Measurements from ENCODE around the gene CHMP4A. TPM values are rescaled to one million over a fixed set of nuclear protein-coding genes. Genes with fewer than 3 reads are reported as not detected.
A peak's percentile ranks its signal among the peaks of the same experiment; 100 is the strongest.

Gene CHMP4A
- total and polyA plus RNA-seq, 2 of the 13 experiments (the other 11 are each of a cell fraction or from before 2014, with no cell fraction given): 83.6 to 113 TPM

DNA sequence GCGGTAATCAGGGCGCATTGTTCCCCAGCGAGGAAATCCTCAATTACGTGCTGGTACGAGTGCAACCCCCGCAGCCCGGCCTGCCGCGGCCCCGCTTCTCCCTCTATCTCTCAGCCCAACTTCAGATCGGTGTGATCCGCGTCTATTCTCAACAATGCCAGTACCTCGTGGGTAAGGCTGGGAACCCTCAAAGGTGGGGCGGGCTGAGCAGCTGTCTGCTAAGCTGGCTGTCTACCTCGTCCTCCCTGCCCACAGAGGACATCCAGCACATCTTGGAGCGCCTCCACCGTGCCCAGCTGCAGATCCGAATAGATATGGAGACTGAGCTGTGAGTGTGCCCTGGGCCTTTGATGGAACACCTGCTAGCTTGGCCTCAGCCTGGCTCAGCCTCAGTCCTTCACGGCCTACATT lies 40.4 kb downstream of the CHMP4A start (continued):
- no peak for TF ChIP-seq CCAR2 (optimal IDR thresholded peaks at IDR 0.05; ENCODE audit: low read depth, low read length)
- TF ChIP-seq ZFP1 (CRISPR knock-in tag; IDR thresholded peaks at IDR 0.05): no peak
- TF ChIP-seq ZNF143 (CRISPR knock-in tag; IDR thresholded peaks at IDR 0.05): no peak
- TF ChIP-seq, protein P1, sequence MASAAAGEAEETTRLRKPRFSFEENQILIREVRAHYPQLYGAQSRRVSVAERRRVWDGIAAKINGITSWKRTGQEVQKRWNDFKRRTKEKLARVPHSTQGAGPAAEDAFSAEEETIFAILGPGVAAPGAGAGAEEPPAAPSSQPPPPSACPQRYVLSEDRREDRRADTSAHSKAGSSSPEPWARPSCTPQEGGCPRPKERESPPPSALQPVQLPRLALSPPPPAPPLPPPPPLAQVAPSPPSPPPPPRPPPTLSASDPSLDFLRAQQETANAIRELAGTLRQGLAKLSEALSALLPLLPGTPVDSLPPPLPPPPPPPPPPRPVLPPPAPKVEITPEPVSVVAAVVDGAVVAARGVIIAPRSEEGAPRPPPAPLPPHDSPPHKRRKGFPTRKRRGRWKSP (CRISPR knock-in tag; IDR thresholded peaks at IDR 0.05): no peak
- TF ChIP-seq RAD21 (CRISPR knock-in tag; IDR thresholded peaks at IDR 0.05): no peak
- TF ChIP-seq RFX1 (IDR thresholded peaks at IDR 0.05): no peak
- TF ChIP-seq AGO1 (IDR thresholded peaks at IDR 0.05; ENCODE audit: low read depth, low read length, poor library complexity, severe bottlenecking): no peak
- TF ChIP-seq CBX5 (CRISPR knock-in tag; IDR thresholded peaks at IDR 0.05; ENCODE audit: borderline replicate concordance): no peak
- TF ChIP-seq ZNF660 (CRISPR knock-in tag; IDR thresholded peaks at IDR 0.05; ENCODE audit: borderline replicate concordance, low read depth): no peak
- TF ChIP-seq, protein P2, sequence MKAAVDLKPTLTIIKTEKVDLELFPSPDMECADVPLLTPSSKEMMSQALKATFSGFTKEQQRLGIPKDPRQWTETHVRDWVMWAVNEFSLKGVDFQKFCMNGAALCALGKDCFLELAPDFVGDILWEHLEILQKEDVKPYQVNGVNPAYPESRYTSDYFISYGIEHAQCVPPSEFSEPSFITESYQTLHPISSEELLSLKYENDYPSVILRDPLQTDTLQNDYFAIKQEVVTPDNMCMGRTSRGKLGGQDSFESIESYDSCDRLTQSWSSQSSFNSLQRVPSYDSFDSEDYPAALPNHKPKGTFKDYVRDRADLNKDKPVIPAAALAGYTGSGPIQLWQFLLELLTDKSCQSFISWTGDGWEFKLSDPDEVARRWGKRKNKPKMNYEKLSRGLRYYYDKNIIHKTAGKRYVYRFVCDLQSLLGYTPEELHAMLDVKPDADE (CRISPR knock-in tag; IDR thresholded peaks at IDR 0.05): no peak
- no peak for TF ChIP-seq HOXA7 (CRISPR knock-in tag; IDR thresholded peaks at IDR 0.05)
- TF ChIP-seq ZNF598 (CRISPR knock-in tag; IDR thresholded peaks at IDR 0.05; ENCODE audit: borderline replicate concordance): no peak
- TF ChIP-seq, protein P3, sequence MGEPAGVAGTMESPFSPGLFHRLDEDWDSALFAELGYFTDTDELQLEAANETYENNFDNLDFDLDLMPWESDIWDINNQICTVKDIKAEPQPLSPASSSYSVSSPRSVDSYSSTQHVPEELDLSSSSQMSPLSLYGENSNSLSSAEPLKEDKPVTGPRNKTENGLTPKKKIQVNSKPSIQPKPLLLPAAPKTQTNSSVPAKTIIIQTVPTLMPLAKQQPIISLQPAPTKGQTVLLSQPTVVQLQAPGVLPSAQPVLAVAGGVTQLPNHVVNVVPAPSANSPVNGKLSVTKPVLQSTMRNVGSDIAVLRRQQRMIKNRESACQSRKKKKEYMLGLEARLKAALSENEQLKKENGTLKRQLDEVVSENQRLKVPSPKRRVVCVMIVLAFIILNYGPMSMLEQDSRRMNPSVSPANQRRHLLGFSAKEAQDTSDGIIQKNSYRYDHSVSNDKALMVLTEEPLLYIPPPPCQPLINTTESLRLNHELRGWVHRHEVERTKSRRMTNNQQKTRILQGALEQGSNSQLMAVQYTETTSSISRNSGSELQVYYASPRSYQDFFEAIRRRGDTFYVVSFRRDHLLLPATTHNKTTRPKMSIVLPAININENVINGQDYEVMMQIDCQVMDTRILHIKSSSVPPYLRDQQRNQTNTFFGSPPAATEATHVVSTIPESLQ (CRISPR knock-in tag; conservative IDR thresholded peaks at IDR 0.05): no peak
- TF ChIP-seq, protein P4, sequence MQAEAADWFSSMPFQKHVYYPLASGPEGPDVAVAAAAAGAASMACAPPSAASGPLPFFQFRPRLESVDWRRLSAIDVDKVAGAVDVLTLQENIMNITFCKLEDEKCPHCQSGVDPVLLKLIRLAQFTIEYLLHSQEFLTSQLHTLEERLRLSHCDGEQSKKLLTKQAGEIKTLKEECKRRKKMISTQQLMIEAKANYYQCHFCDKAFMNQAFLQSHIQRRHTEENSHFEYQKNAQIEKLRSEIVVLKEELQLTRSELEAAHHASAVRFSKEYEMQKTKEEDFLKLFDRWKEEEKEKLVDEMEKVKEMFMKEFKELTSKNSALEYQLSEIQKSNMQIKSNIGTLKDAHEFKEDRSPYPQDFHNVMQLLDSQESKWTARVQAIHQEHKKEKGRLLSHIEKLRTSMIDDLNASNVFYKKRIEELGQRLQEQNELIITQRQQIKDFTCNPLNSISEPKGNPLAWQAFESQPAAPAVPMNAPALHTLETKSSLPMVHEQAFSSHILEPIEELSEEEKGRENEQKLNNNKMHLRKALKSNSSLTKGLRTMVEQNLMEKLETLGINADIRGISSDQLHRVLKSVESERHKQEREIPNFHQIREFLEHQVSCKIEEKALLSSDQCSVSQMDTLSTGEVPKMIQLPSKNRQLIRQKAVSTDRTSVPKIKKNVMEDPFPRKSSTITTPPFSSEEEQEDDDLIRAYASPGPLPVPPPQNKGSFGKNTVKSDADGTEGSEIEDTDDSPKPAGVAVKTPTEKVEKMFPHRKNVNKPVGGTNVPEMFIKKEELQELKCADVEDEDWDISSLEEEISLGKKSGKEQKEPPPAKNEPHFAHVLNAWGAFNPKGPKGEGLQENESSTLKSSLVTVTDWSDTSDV (CRISPR knock-in tag; IDR thresholded peaks at IDR 0.05): 0 out of 2 replicates have a peak, but pooled peaks have one; percentile 31
- TF ChIP-seq TEAD3 (CRISPR knock-in tag; optimal IDR thresholded peaks at IDR 0.05; ENCODE audit: borderline replicate concordance): no peak
- TF ChIP-seq TBL1XR1 (IDR thresholded peaks at IDR 0.05; ENCODE audit: borderline replicate concordance, low read length, partially characterized antibody): no peak
- no peak for TF ChIP-seq ZMYM4 (CRISPR knock-in tag; IDR thresholded peaks at IDR 0.05)
- TF ChIP-seq, protein P5, sequence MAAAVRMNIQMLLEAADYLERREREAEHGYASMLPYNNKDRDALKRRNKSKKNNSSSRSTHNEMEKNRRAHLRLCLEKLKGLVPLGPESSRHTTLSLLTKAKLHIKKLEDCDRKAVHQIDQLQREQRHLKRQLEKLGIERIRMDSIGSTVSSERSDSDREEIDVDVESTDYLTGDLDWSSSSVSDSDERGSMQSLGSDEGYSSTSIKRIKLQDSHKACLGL (CRISPR knock-in tag; IDR thresholded peaks at IDR 0.05): no peak
- no peak for TF ChIP-seq ZNF788 (CRISPR knock-in tag; IDR thresholded peaks at IDR 0.05; ENCODE audit: borderline replicate concordance)
- peak; percentile 23 for TF ChIP-seq POLR2G (IDR thresholded peaks at IDR 0.05; ENCODE audit: low read depth, low read length)
- 0 out of 2 replicates have a peak, but pooled peaks have one; percentile 9 for TF ChIP-seq GABPB1 (CRISPR knock-in tag; IDR thresholded peaks at IDR 0.05)
- TF ChIP-seq, protein P6, sequence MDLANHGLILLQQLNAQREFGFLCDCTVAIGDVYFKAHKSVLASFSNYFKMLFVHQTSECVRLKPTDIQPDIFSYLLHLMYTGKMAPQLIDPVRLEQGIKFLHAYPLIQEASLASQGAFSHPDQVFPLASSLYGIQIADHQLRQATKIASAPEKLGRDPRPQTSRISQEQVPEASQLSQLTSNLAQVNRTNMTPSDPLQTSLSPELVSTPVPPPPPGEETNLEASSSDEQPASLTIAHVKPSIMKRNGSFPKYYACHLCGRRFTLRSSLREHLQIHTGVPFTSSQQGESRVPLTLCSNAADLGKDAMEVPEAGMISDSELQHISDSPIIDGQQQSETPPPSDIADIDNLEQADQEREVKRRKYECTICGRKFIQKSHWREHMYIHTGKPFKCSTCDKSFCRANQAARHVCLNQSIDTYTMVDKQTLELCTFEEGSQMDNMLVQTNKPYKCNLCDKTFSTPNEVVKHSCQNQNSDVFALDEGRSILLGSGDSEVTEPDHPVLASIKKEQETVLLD (CRISPR knock-in tag; IDR thresholded peaks at IDR 0.05; ENCODE audit: low read depth): no peak
- peak; percentile 76 for TF ChIP-seq ZBTB38 (CRISPR knock-in tag; IDR thresholded peaks at IDR 0.05)

All from HepG2 (cell line).